Karpas-422 (cell line): ENCODE results near the gene GRM7. TPM values are rescaled to one million over a fixed set of nuclear protein-coding genes. Genes with fewer than 3 reads are reported as not detected.

Experiments used
- DNase-seq: peaks from one replicate; pipeline ENCODE4 v3.0.0-alpha.2; 2015
- H2AFZ ChIP-seq: fragments of 200-600 bp; sonication (generic); 2 replicates; pipeline ENCODE4 v1.6.1; 2014; ENCODE audit warnings: antibody characterized with exemption, low read length, mixed read lengths
- H3K27ac ChIP-seq: fragments of 200-600 bp; sonication (generic); 2 replicates; pipeline ENCODE4 v1.5.1; 2014; ENCODE audit warnings: mild to moderate bottlenecking, low read length, moderate library complexity
- H3K27me3 ChIP-seq: fragments of 200-600 bp; sonication (generic); 2 replicates; pipeline ENCODE4 v1.6.1; 2014; ENCODE audit warnings: low read length, mixed read lengths
- H3K36me3 ChIP-seq: fragments of 200-600 bp; sonication (generic); 2 replicates; pipeline ENCODE4 v1.6.1; 2014; ENCODE audit warnings: low read length, mixed read lengths; ENCODE audit not compliant: insufficient read depth
- H3K4me1 ChIP-seq: fragments of 200-600 bp; sonication (generic); 2 replicates; pipeline ENCODE4 v1.6.1; 2014; ENCODE audit warnings: mild to moderate bottlenecking, low read length, mixed read lengths
- H3K4me2 ChIP-seq: fragments of 200-600 bp; sonication (generic); 2 replicates; pipeline ENCODE4 v1.6.1; 2014; ENCODE audit warnings: low read length, low read depth, mild to moderate bottlenecking; ENCODE audit not compliant: poor library complexity, severe bottlenecking
- H3K4me3 ChIP-seq: fragments of 200-600 bp; sonication (generic); 2 replicates; pipeline ENCODE4 v1.5.1; 2014; ENCODE audit warnings: mild to moderate bottlenecking, antibody characterized with exemption, low read length, mixed read lengths
- H3K79me2 ChIP-seq: fragments of 200-600 bp; sonication (generic); 2 replicates; pipeline ENCODE4 v1.6.1; 2014; ENCODE audit warnings: mild to moderate bottlenecking, low read length, mixed read lengths
- H3K9ac ChIP-seq: fragments of 200-600 bp; sonication (generic); 2 replicates; pipeline ENCODE4 v1.6.0; 2014; ENCODE audit warnings: low read length
- H3K9me2 ChIP-seq: fragments of 200-600 bp; sonication (generic), shearing (Covaris generic); replicated peaks from 2 replicates; pipeline ENCODE4 v1.6.0; 2014; ENCODE audit warnings: mild to moderate bottlenecking, low read length, moderate library complexity; ENCODE audit not compliant: insufficient read depth
- H3K9me3 ChIP-seq: fragments of 300-700, 200-600 bp; sonication (generic); 2 replicates; pipeline ENCODE4 v1.6.1; 2014; ENCODE audit warnings: low read length, mixed read lengths
- H4K20me1 ChIP-seq: fragments of 200-600 bp; sonication (generic); 2 replicates; pipeline ENCODE4 v1.6.1; 2014; ENCODE audit warnings: mild to moderate bottlenecking, antibody characterized with exemption, low read length, low read depth; ENCODE audit not compliant: insufficient read depth
- total RNA-seq: library from RNA; depleted of rRNA; stranded (reverse); fragments of >200 nt; shearing (Covaris generic); gene quantifications from 2 replicates; pipeline ENCODE4 v1.2.3, GENCODE V29; 2014; ENCODE audit warnings: low replicate concordance

The GRM7 gene
- total RNA-seq, 1 experiment from 2014 or later: not detected

GRCh38 chr3:7745711-7746110, 884.8 kb downstream of the GRM7 start:
- H3K4me2 ChIP-seq: no peak overlapping the region
- no peaks in the 10 kb centered on the region for H3K4me1 ChIP-seq
- H3K36me3 ChIP-seq: no peaks in the 10 kb centered on the region
- H3K9ac ChIP-seq: no peak overlapping the region
- no peak overlapping the region for H2AFZ ChIP-seq
- H3K27ac ChIP-seq: no peak overlapping the region
- no peak overlapping the region for H3K4me3 ChIP-seq
- H3K9me2 ChIP-seq: no peaks in the 10 kb centered on the region
- no peaks in the 10 kb centered on the region for H3K79me2 ChIP-seq
- DNase-seq: no peak
- no peaks in the 10 kb centered on the region for H3K27me3 ChIP-seq
- H4K20me1 ChIP-seq: no peaks in the 10 kb centered on the region
- H3K9me3 ChIP-seq: peaks cover 2% of the 10 kb centered on the region; the same call in 1 of the 2 replicates

GRCh38 chr3:7749931-7750695, 889.2 kb downstream of the GRM7 start:
- Histone ChIP-seq H2AFZ (no peak overlapping the region), H3K4me1 (no peaks in the 10 kb centered on the region)
- no peak for DNase-seq

DNA sequence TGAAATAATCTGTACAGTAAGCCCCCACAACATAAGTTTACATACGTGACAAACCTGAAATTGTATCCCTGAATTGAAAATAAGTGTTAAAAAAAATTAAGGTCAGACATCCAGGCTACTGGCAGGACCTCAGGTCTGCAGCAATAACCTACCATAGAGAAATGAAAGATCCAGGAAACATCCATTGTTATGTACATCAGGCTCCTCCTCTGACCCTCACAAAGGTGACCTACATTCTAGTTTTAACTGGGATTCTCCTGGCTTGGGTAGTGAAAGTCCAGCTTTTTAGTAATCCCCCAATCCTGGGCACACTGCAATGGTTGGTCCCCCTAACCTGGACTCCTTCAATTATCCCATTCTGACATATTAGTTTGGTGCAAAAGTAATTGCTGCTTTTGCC, 891.1 kb downstream of the GRM7 start:
- H3K9me3 ChIP-seq: no peaks in the 10 kb centered on the region; the same call in 1 of the 2 replicates
- H3K36me3 ChIP-seq: no peaks in the 10 kb centered on the region
- H3K27ac ChIP-seq: no peak overlapping the region
- no peak overlapping the region for H3K4me3 ChIP-seq
- H3K9me2 ChIP-seq: no peaks in the 10 kb centered on the region; the same call in 1 of the 2 replicates
- H2AFZ ChIP-seq: no peak overlapping the region
- no peak overlapping the region for H3K9ac ChIP-seq
- no peak for DNase-seq
- no peak overlapping the region for H3K4me2 ChIP-seq
- no peaks in the 10 kb centered on the region for H3K4me1 ChIP-seq
- no peaks in the 10 kb centered on the region for H3K27me3 ChIP-seq
- no peaks in the 10 kb centered on the region for H3K79me2 ChIP-seq
- H4K20me1 ChIP-seq: no peaks in the 10 kb centered on the region

More at GRCh38 chr3:7749931-7750695, 889.2 kb downstream of the GRM7 start:
- no peaks in the 10 kb centered on the region for H4K20me1 ChIP-seq
- H3K27ac ChIP-seq: no peak overlapping the region
- H3K9me2 ChIP-seq: no peaks in the 10 kb centered on the region; the same call in 1 of the 2 replicates
- no peaks in the 10 kb centered on the region for H3K79me2 ChIP-seq
- H3K4me2 ChIP-seq: no peak overlapping the region
- no peak overlapping the region for H3K4me3 ChIP-seq
- H3K27me3 ChIP-seq: no peaks in the 10 kb centered on the region
- H3K9ac ChIP-seq: no peak overlapping the region
- no peaks in the 10 kb centered on the region; the same call in 1 of the 2 replicates for H3K9me3 ChIP-seq
- H3K36me3 ChIP-seq: no peaks in the 10 kb centered on the region

- no peaks in the 10 kb centered on the region for H3K9me3 ChIP-seq
- H2AFZ ChIP-seq: no peak overlapping the region
- no peaks in the 10 kb centered on the region for H4K20me1 ChIP-seq
- no peaks in the 10 kb centered on the region for H3K4me1 ChIP-seq
- H3K9me2 ChIP-seq: no peaks in the 10 kb centered on the region; the same call in 1 of the 2 replicates
- H3K27me3 ChIP-seq: no peaks in the 10 kb centered on the region
- H3K4me3 ChIP-seq: no peak overlapping the region
- no peak for DNase-seq
- H3K27ac ChIP-seq: no peak overlapping the region
- H3K9ac ChIP-seq: no peak overlapping the region
- H3K4me2 ChIP-seq: no peak overlapping the region
- H3K79me2 ChIP-seq: no peaks in the 10 kb centered on the region
- no peaks in the 10 kb centered on the region for H3K36me3 ChIP-seq
Measured at GRCh38 chr3:7754653-7755441, 893.9 kb downstream of the GRM7 start.

DNA sequence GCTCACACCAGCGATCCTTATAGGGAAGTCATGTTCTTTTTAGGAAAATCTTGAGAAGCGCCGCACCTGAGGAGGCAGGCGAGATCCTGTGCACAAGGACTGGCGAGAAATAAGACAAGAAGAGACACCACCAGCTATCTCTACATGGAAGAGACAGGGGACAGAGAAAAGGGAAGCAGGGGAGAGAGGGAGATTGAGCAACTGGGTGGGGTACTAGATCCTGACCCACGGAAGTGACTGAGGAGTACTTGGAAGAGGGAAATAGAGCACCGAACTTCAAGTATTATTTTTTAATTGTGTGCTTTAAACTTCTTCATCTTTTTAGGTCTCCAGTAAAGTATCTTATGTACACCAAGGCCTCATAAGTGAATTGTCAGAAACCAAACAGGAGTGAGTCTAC, 898.7 kb downstream of the GRM7 start:
- Histone ChIP-seq H4K20me1 (no peaks in the 10 kb centered on the region), H3K79me2 (no peaks in the 10 kb centered on the region), H3K4me2 (no peak overlapping the region), H3K9me2 (no peaks in the 10 kb centered on the region), H3K4me1 (no peaks in the 10 kb centered on the region), H3K4me3 (no peak overlapping the region), H3K27ac (no peak overlapping the region), H3K9ac (no peak overlapping the region), H2AFZ (no peak overlapping the region), H3K36me3 (no peaks in the 10 kb centered on the region), H3K9me3 (no peaks in the 10 kb centered on the region), H3K27me3 (no peaks in the 10 kb centered on the region)
- no peak for DNase-seq

- no peak for DNase-seq
- Histone ChIP-seq H3K4me2 (no peak overlapping the region), H2AFZ (no peak overlapping the region), H3K9ac (no peak overlapping the region), H3K9me2 (no peaks in the 10 kb centered on the region), H3K27ac (no peak overlapping the region), H3K27me3 (no peaks in the 10 kb centered on the region), H3K36me3 (no peaks in the 10 kb centered on the region), H3K79me2 (no peaks in the 10 kb centered on the region), H3K9me3 (no peaks in the 10 kb centered on the region; the same call in 1 of the 2 replicates), H3K4me1 (no peaks in the 10 kb centered on the region), H4K20me1 (no peaks in the 10 kb centered on the region), H3K4me3 (no peak overlapping the region)
Measured at GRCh38 chr3:7760718-7761117, 899.8 kb downstream of the GRM7 start.

DNA sequence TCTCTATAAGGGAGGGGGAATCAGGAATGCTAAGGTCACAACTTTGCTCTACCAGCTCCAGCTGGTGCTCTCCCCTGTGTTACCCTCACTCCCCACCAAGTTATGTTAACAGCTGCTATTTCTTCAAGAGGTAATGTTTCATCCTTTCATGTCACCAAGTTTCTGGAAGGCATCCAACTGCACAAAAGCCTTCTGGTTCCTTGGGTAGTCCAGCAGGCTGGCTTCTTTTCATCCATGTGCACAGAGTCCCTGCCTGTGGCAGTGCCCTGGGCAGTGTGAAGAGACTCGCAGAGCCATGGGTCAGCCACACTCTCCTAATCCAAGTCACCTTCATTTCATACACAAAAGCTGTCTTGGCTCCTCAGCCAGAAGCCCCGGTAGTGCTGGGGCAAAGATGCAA, 903.2 kb downstream of the GRM7 start:
- Histone ChIP-seq H4K20me1 (no peaks in the 10 kb centered on the region), H3K9me2 (no peaks in the 10 kb centered on the region), H3K9ac (no peak overlapping the region), H2AFZ (no peak overlapping the region), H3K9me3 (no peaks in the 10 kb centered on the region; the same call in 1 of the 2 replicates), H3K27me3 (no peaks in the 10 kb centered on the region), H3K4me2 (no peak overlapping the region), H3K4me1 (no peaks in the 10 kb centered on the region), H3K4me3 (no peak overlapping the region), H3K36me3 (no peaks in the 10 kb centered on the region), H3K79me2 (no peaks in the 10 kb centered on the region), H3K27ac (no peak overlapping the region)
- DNase-seq: no peak

DNA sequence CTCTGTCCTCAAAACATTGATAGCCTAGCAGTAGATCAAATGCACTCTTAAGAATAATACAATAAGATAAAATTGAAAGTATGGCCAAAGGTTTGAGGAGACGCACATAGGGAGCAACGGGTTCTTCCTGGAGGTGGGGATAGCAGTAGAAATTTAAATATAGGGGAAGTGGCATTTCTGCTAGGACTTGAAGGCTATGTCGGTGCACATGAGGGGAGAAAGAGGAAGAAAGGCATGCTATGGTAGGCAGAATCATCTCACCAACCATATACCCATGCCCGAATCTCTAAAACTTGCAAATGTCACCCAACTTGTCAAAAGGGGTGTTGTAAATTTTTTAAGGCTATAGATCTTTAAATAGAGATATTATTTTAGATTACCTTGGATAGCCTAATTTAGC, 905.6 kb downstream of the GRM7 start:
- H3K9me2 ChIP-seq: no peaks in the 10 kb centered on the region
- no peak overlapping the region for H2AFZ ChIP-seq
- no peaks in the 10 kb centered on the region for H3K36me3 ChIP-seq
- no peak for DNase-seq
- H3K79me2 ChIP-seq: no peaks in the 10 kb centered on the region
- H3K27ac ChIP-seq: no peak overlapping the region
- H4K20me1 ChIP-seq: no peaks in the 10 kb centered on the region
- H3K4me1 ChIP-seq: no peaks in the 10 kb centered on the region
- H3K4me3 ChIP-seq: no peak overlapping the region
- H3K27me3 ChIP-seq: no peaks in the 10 kb centered on the region
- no peaks in the 10 kb centered on the region; the same call in 1 of the 2 replicates for H3K9me3 ChIP-seq
- H3K9ac ChIP-seq: no peak overlapping the region
- H3K4me2 ChIP-seq: no peak overlapping the region
